SU-DHL-6 (cell line): ENCODE measurements around the gene HNRNPA1.

ENCODE experiments used
- H2AFZ ChIP-seq: fragments of 200-600 bp; sonication (generic); 2 replicates; pipeline ENCODE4 v1.6.1; 2014; ENCODE audit warnings: low read depth, mild to moderate bottlenecking, moderate library complexity, mixed read lengths, antibody characterized with exemption, low read length; ENCODE audit not compliant: severe bottlenecking
- H3F3A ChIP-seq: fragments of 200-600 bp; shearing (Covaris generic); 2 replicates; pipeline ENCODE4 v1.6.0; 2016; ENCODE audit warnings: antibody characterized with exemption, mild to moderate bottlenecking; ENCODE audit not compliant: insufficient read depth
- H3K27ac ChIP-seq: fragments of 200-600 bp; sonication (generic); 2 replicates; pipeline ENCODE4 v1.5.1; 2016; ENCODE audit warnings: low read depth, mild to moderate bottlenecking, low read length, moderate library complexity, mixed read lengths
- H3K27me3 ChIP-seq: fragments of 200-600 bp; sonication (generic), shearing (Covaris generic); 2 replicates; pipeline ENCODE4 v1.6.0; 2014; ENCODE audit warnings: mild to moderate bottlenecking, low read length
- H3K36me3 ChIP-seq: fragments of 200-600 bp; sonication (generic); 2 replicates; pipeline ENCODE4 v1.6.1; 2014; ENCODE audit warnings: mild to moderate bottlenecking, low read length, mixed read lengths
- H3K4me2 ChIP-seq: fragments of 300-600, 200-600 bp; shearing (Covaris generic), sonication (generic); 2 replicates; pipeline ENCODE4 v1.6.0; 2014; ENCODE audit warnings: low read length, low read depth, mild to moderate bottlenecking; ENCODE audit not compliant: poor library complexity, severe bottlenecking
- H3K4me3 ChIP-seq: fragments of 200-600 bp; sonication (generic); 2 replicates; pipeline ENCODE4 v1.5.1; 2014; ENCODE audit warnings: antibody characterized with exemption, low read length, mild to moderate bottlenecking, mixed read lengths; ENCODE audit not compliant: insufficient read depth, poor library complexity, severe bottlenecking
- H3K79me2 ChIP-seq: fragments of 200-600 bp; sonication (generic); 2 replicates; pipeline ENCODE4 v1.6.1; 2014; ENCODE audit warnings: mild to moderate bottlenecking, low read length, moderate library complexity; ENCODE audit not compliant: insufficient read depth
- H3K9ac ChIP-seq: fragments of 200-600 bp; sonication (generic); 2 replicates; pipeline ENCODE4 v1.7.0; 2014; ENCODE audit warnings: mild to moderate bottlenecking, low read length
- H3K9me2 ChIP-seq: fragments of 200-600 bp; sonication (generic); replicated peaks from 2 replicates; pipeline ENCODE4 v1.6.1; 2014; ENCODE audit warnings: low read length; ENCODE audit not compliant: insufficient read depth
- H3K9me3 ChIP-seq: fragments of 200-600 bp; sonication (generic); 2 replicates; pipeline ENCODE4 v1.6.1; 2014; ENCODE audit warnings: low read length, mixed read lengths; ENCODE audit not compliant: insufficient read depth
- H4K20me1 ChIP-seq: fragments of 200-600 bp; sonication (generic); 2 replicates; pipeline ENCODE4 v1.6.1; 2014; ENCODE audit warnings: low read depth, mild to moderate bottlenecking, antibody characterized with exemption, low read length, moderate library complexity, mixed read lengths
- EZH2phosphoT487 ChIP-seq: fragments of 200-600 bp; sonication (generic), shearing (Covaris generic); conservative IDR thresholded peaks from 2 replicates; pipeline ENCODE4 v1.6.1; 2018; ENCODE audit warnings: mild to moderate bottlenecking, antibody characterized with exemption, low read length, moderate library complexity, mixed read lengths
- TF ChIP-seq, protein P1 (sequence below): fragments of 200-600 bp; sonication (generic); IDR thresholded peaks from one replicate; pipeline ENCODE4 v1.5.1; 2017; ENCODE audit warnings: antibody characterized with exemption, mild to moderate bottlenecking, low read length, moderate library complexity; ENCODE audit not compliant: insufficient read depth, poor library complexity, severe bottlenecking

The HNRNPA1 gene

DNA sequence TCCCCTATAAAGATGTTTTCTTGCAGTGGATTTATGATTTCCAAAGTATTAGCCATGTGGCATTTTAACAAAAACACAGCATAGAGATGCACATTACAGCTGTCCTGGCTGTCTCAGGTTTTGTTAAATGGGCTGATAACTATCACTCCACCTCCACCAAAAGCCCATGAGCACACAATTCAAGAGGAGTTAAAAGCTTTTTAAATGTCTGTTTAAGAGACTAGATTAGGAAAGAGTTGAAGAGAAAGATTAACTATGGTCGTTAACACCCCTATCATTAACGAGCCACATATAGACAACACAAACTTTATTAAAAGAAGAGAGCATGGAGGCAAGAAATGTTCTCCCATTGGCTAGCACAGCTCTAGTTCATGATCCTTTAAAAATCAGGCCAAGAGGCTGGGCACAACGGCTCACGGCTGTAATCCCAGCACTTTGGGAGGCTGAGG lies 15.1 kb upstream of the HNRNPA1 start:
- no peaks in the 10 kb centered on the region for H3K27me3 ChIP-seq
- H3K9me2 ChIP-seq, result no peaks in the 10 kb centered on the region
- H3K9ac ChIP-seq, result no peak overlapping the region
- no peaks in the 10 kb centered on the region for H3K36me3 ChIP-seq
- peaks cover 39% of the 10 kb centered on the region for H3K79me2 ChIP-seq
- no peak overlapping the region for H3K27ac ChIP-seq
- H3K4me2 ChIP-seq, result no peak overlapping the region
- H3K4me3 ChIP-seq, result no peak overlapping the region
- H3F3A ChIP-seq, result peaks cover 10% of the 10 kb centered on the region; the same call in 1 of the 2 replicates
- H2AFZ ChIP-seq, result no peak overlapping the region
- no peaks in the 10 kb centered on the region for H3K9me3 ChIP-seq
- no peaks in the 10 kb centered on the region for H4K20me1 ChIP-seq
- TF ChIP-seq EZH2phosphoT487, result no peak
- TF ChIP-seq, protein P1, sequence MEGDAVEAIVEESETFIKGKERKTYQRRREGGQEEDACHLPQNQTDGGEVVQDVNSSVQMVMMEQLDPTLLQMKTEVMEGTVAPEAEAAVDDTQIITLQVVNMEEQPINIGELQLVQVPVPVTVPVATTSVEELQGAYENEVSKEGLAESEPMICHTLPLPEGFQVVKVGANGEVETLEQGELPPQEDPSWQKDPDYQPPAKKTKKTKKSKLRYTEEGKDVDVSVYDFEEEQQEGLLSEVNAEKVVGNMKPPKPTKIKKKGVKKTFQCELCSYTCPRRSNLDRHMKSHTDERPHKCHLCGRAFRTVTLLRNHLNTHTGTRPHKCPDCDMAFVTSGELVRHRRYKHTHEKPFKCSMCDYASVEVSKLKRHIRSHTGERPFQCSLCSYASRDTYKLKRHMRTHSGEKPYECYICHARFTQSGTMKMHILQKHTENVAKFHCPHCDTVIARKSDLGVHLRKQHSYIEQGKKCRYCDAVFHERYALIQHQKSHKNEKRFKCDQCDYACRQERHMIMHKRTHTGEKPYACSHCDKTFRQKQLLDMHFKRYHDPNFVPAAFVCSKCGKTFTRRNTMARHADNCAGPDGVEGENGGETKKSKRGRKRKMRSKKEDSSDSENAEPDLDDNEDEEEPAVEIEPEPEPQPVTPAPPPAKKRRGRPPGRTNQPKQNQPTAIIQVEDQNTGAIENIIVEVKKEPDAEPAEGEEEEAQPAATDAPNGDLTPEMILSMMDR, result no peak

DNA sequence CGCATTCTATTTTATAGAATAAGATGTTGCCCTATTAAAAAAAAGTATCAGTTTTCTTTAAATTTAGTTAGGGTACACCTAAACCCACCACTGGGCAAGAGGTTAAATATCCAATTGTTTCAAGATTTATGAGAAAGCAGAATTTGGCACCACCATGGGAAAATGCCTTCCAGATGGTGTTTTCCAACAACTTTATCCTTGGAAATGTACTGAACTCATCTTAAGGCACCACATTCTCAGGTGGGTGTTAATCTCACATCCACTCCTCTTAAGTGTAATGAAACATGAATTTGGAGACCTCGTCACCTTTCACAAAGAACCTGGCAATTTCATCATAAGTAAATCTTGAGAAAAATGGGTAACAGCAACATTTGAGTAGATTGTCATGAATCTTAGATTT lies 13.7 kb upstream of the HNRNPA1 start:
- H3K9ac ChIP-seq, result no peak overlapping the region
- H3K9me3 ChIP-seq, result no peaks in the 10 kb centered on the region
- TF ChIP-seq, protein P1, result no peak
- TF ChIP-seq EZH2phosphoT487, result no peak
- H3K9me2 ChIP-seq, result no peaks in the 10 kb centered on the region
- H3K79me2 ChIP-seq, result peaks cover 27% of the 10 kb centered on the region
- H3K36me3 ChIP-seq, result 0 out of 2 replicates have a peak, but pooled peaks cover 5% of the 10 kb centered on the region
- no peaks in the 10 kb centered on the region for H3K27me3 ChIP-seq
- H3K4me3 ChIP-seq, result no peak overlapping the region
- no peaks in the 10 kb centered on the region for H4K20me1 ChIP-seq
- no peak overlapping the region for H2AFZ ChIP-seq
- H3F3A ChIP-seq, result peaks cover 22% of the 10 kb centered on the region
- H3K27ac ChIP-seq, result no peak overlapping the region
- H3K4me2 ChIP-seq, result no peak overlapping the region

DNA sequence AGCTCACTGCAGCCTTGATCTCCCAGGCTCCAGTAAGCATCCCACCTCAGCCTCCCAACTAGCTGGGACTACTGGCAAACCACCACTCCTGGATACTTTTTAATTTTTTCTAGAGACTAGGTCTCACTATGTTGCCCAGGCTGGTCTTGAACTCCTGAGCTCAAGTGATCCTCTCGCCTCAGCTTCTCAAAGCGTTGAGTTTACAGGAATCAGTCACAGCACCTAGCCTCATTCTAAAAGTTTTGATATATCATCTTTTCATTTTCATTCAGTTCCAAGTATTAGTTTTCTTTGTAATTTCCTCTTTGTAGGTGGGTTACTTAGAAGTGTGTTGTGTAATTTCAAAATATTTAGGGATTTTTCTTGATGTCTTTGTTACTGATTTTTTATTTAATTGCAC lies 10.2 kb upstream of the HNRNPA1 start:
- Histone ChIP-seq H3K4me2 (no peak overlapping the region), H2AFZ (no peak overlapping the region), H3K9me2 (no peaks in the 10 kb centered on the region)

More for the DNA sequence above, 10.2 kb upstream of the HNRNPA1 start:
- Histone ChIP-seq H3K9ac (no peak overlapping the region), H3K9me3 (no peaks in the 10 kb centered on the region), H3K4me3 (no peak overlapping the region), H3K36me3 (peaks cover 23% of the 10 kb centered on the region; the same call in 1 of the 2 replicates), H3K27me3 (no peaks in the 10 kb centered on the region), H3F3A (peaks cover 48% of the 10 kb centered on the region), H3K27ac (no peak overlapping the region), H4K20me1 (no peaks in the 10 kb centered on the region; the same call in 1 of the 2 replicates), H3K79me2 (peaks cover 47% of the 10 kb centered on the region)
- TF ChIP-seq, protein P1, result no peak
- TF ChIP-seq EZH2phosphoT487, result no peak
